Gastroesophageal sphincter (tissue), 4 donors: ENCODE results near the gene NUDT9. TPM values are rescaled to one million over a fixed set of nuclear protein-coding genes. Genes with fewer than 3 reads are reported as not detected.

Source experiments
- ATAC-seq: fragments of 150-250 bp; one replicate; pipeline ENCODE4 v1.9.1; 2016; ENCODE audit warnings: mild to moderate bottlenecking, moderate library complexity
- H3K27ac ChIP-seq, 4 donors: fragments of 200-600 bp; sonication (generic) in 3 of 4; 1 replicate in 3 of 4; 2 replicates in 1 of 4; pipeline ENCODE4 v1.5.1; 2016 to 2019
- H3K27me3 ChIP-seq: fragments of 200-600 bp; sonication (generic); one replicate; pipeline ENCODE4 v1.5.1; 2019
- H3K36me3 ChIP-seq, 2 donors: fragments of 200-600 bp; sonication (generic); one replicate each; pipeline ENCODE4 v1.5.1; 2019; ENCODE audit warnings: control low read depth in 1 of 2
- H3K4me1 ChIP-seq, 3 donors: fragments of 200-600 bp; sonication (generic); 1 replicate in 2 of 3; 2 replicates in 1 of 3; pipeline ENCODE4 v1.5.1; 2016 to 2019; ENCODE audit warnings: control low read depth in 2 of 3
- H3K4me3 ChIP-seq, 2 donors: fragments of 200-600 bp; sonication (generic); one replicate each; pipeline ENCODE4 v1.5.1; 2019; ENCODE audit warnings: mild to moderate bottlenecking in 1 of 2, moderate library complexity in 1 of 2
- H3K9me3 ChIP-seq, 3 donors: fragments of 200-600 bp; sonication (generic); one replicate each; pipeline ENCODE4 v1.5.1; 2017 to 2019; ENCODE audit warnings: control low read depth in 2 of 3
- EP300 ChIP-seq: sonication (generic); formaldehyde crosslinking; IDR thresholded peaks from one replicate; pipeline ENCODE4 v1.6.1; 2017; ENCODE audit warnings: antibody characterized with exemption, mild to moderate bottlenecking
- POLR2A ChIP-seq, 2 donors: fragments of 450-650 bp; IDR thresholded peaks; one replicate each; pipeline ENCODE4 v1.6.1; 2017; ENCODE audit warnings: antibody characterized with exemption in 2 of 2, mild to moderate bottlenecking in 2 of 2, moderate library complexity in 1 of 2
- POLR2AphosphoS5 ChIP-seq: sonication (generic); formaldehyde crosslinking; IDR thresholded peaks from one replicate; pipeline ENCODE4 v1.6.1; 2017; ENCODE audit warnings: antibody characterized with exemption
- WGBS, 2 donors: methylation state at CpG; one replicate each; pipeline ENCODE4 v1.1.5; 2018; ENCODE audit warnings: low coverage in 1 of 2; 5-methylcytosine and 5-hydroxymethylcytosine counted together
- total RNA-seq, 4 donors: library from RNA; depleted of rRNA; stranded (reverse); fragments of >200 nt; gene quantifications; one replicate each; pipeline ENCODE4 v1.1.0, GENCODE V29; 2016
- TF ChIP-seq, protein P1 (sequence below), 4 experiments: fragments of 200-600 bp in 2 of 4; fragments of 450-650 bp in 2 of 4; sonication (generic) in 1 of 4; IDR thresholded peaks; one replicate each; pipeline ENCODE4 v1.5.1; 2017 to 2019; ENCODE audit warnings: antibody characterized with exemption in 4 of 4, mild to moderate bottlenecking in 2 of 4, moderate library complexity in 2 of 4

Gene NUDT9
- total RNA-seq, 4 donors from 2014 or later, result 19.3 to 26.7 (median 22.8) TPM

DNA sequence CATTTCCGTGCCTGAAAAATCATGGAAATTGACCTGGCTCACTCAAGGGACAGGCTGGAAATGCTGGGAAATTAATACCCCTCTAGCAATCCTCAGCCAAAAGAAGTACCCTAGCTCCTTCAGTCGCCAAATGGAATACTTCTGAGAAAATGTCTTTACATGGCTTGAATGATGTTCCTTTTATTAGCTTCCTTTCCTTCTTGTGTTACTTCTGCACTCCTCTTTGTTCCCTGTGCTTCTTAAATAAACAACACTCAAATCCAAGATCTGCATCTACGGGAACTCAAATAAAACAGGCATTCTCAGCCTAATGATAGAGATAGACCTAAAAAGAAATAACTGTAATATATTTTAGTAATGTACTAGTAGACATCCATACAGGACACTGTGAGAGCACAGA lies 70.7 kb downstream of the NUDT9 start:
- WGBS, 2 donors, result 24 to 40% methylated on average over 3 of the region's 3 CpGs
- Histone ChIP-seq H3K9me3 (peaks cover 0 to 11% (median 0%) of the 10 kb centered on the region in 3 donors), H3K36me3 (peaks cover 14 to 100% of the 10 kb centered on the region in 2 donors), H3K27ac (peak overlapping the region; percentile 62 to 77 (median 70)), H3K4me1 (peaks cover 11 to 79% (median 16%) of the 10 kb centered on the region in 3 donors), H3K4me3 (no peak overlapping the region), H3K27me3 (no peaks in the 10 kb centered on the region)
- ATAC-seq, result no peak
- TF ChIP-seq POLR2A (IDR thresholded peaks at IDR 0.05), result no peak

DNA sequence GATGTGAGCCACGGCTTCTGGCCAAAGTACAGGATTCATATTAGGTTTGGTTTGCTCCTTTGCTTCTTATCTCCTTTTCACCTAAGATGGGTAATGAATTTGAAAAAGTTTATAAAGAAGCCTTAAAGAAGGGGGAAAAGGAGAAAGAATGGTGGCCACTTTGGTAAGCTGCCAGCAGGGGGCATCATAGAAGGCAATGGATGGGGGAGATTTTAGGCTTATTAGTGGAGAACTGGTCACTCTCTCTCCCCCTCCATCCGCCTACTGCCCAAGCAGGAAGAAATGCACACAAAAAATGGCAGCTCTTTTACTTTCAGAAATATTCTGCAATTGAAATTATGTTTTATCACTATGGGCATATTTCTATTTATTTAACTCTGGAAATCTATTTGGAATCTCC lies 74.8 kb downstream of the NUDT9 start:
- H3K36me3 ChIP-seq, result peaks cover 8 to 74% of the 10 kb centered on the region in 2 donors
- H3K4me1 ChIP-seq, result peaks cover 10 to 83% (median 11%) of the 10 kb centered on the region in 3 donors
- WGBS, 2 donors, result 85 to 100% methylated on average over 2 of the region's 2 CpGs

DNA sequence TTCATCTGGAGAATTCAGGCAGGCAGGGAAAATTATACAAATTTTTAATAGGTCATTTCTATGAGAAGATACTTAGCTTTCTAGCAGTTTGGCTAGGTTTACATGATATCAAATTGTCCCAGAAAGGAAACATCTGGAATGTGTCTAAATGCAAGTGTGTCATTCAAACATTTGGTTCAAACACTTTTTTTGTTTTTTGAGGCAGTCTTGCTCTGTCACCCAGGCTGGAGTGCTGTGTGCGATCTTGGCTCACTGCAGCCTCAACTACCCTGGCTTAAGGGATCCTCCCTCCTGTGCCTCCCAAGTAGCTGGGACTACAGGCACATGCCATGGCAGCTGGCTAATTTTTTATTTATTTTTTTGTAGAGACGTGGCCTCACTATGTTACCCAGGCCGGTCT lies 75.2 kb downstream of the NUDT9 start:
- Histone ChIP-seq H3K36me3 (peaks cover 8 to 70% of the 10 kb centered on the region in 2 donors), H3K27me3 (no peaks in the 10 kb centered on the region), H3K9me3 (no peaks in the 10 kb centered on the region), H3K4me3 (no peak overlapping the region), H3K27ac (peak overlapping the region; percentile 43 to 86 (median 72)), H3K4me1 (peaks cover 9 to 83% (median 14%) of the 10 kb centered on the region in 3 donors)
- TF ChIP-seq POLR2AphosphoS5 (no peak), EP300 (no peak), POLR2A (IDR thresholded peaks at IDR 0.05) (no peak)
- TF ChIP-seq, protein P1, sequence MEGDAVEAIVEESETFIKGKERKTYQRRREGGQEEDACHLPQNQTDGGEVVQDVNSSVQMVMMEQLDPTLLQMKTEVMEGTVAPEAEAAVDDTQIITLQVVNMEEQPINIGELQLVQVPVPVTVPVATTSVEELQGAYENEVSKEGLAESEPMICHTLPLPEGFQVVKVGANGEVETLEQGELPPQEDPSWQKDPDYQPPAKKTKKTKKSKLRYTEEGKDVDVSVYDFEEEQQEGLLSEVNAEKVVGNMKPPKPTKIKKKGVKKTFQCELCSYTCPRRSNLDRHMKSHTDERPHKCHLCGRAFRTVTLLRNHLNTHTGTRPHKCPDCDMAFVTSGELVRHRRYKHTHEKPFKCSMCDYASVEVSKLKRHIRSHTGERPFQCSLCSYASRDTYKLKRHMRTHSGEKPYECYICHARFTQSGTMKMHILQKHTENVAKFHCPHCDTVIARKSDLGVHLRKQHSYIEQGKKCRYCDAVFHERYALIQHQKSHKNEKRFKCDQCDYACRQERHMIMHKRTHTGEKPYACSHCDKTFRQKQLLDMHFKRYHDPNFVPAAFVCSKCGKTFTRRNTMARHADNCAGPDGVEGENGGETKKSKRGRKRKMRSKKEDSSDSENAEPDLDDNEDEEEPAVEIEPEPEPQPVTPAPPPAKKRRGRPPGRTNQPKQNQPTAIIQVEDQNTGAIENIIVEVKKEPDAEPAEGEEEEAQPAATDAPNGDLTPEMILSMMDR (IDR thresholded peaks at IDR 0.05), result no peak
- WGBS, 2 donors, result 67 to 72% methylated on average over 3 of the region's 3 CpGs
- ATAC-seq, result no peak

More for the DNA sequence above, 74.8 kb downstream of the NUDT9 start:
- Histone ChIP-seq H3K4me3 (no peak overlapping the region), H3K9me3 (no peaks in the 10 kb centered on the region), H3K27ac (peak overlapping the region in 3 of 4 donors; percentile 71 to 86 (median 74)), H3K27me3 (no peaks in the 10 kb centered on the region)
- TF ChIP-seq POLR2A (IDR thresholded peaks at IDR 0.05) (no peak), POLR2AphosphoS5 (no peak), EP300 (no peak)
- TF ChIP-seq, protein P1 (IDR thresholded peaks at IDR 0.05), result peak in 3 of 4 experiments; percentile 8 to 38 (median 32)
- no peak for ATAC-seq

DNA sequence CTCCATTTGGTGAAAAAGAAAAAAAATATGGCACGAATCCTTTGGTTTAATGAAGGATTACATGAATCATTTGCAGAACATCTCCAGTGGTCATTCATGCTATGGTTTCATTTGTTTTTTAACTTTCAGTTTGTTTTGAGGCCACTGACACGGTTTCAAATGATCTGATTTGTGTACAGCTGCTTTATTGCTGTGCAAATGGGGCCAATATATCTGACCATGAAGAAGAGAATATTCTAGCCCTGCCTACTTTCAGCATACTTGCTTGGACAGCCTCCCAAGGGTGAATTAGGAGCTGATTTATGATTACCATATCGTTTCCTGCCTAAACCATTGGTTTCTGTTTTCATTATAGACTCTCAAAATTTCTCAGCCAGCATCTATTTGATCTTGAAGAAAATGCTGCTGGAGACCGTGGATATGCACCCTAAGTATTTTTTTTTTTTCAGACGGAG lies 76.1 kb downstream of the NUDT9 start:
- ATAC-seq, result no peak
- WGBS, 2 donors, result 7 to 42% methylated on average over 5 of the region's 5 CpGs
- Histone ChIP-seq H3K4me3 (no peak overlapping the region), H3K27ac (peak overlapping the region; percentile 43 to 86 (median 72)), H3K4me1 (peaks cover 5 to 83% (median 16%) of the 10 kb centered on the region in 3 donors), H3K9me3 (no peaks in the 10 kb centered on the region), H3K36me3 (peaks cover 8 to 61% of the 10 kb centered on the region in 2 donors), H3K27me3 (no peaks in the 10 kb centered on the region)
- TF ChIP-seq POLR2AphosphoS5 (no peak), EP300 (no peak), POLR2A (IDR thresholded peaks at IDR 0.05) (no peak)
- TF ChIP-seq, protein P1 (IDR thresholded peaks at IDR 0.05), result no peak

DNA sequence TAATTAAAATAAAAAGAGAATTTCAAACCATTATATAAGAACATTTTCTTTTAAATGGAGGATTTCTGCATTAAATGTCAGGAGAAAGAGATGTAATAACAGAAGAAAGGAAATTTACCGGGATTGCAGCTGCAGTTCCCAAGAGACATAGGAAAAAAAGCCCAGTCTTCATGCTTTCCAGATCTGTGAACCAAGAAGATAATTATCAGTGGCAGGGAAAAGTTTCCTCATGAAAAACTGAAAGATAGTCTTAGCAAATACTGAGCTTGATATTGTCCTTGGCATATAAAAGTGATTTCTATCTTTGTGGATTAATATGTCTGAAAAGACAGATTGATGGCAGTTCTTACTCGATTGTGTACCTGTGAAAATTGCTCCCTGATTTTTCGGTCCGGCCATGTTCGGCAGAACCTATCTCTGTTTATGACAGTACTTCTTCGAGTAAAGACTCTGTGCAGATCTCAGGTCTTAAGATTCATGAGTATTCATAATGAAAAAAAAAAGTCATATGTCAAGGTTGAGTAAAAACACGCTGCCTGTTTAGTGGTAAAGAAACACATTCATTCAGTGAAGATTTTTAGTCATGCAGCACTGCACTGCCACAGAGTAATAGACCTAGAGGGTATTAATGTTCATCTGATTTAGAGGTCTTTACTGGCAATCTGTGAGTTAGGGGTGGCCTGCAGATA lies 77.2 kb downstream of the NUDT9 start:
- H3K27me3 ChIP-seq, result no peaks in the 10 kb centered on the region
- no peak for TF ChIP-seq EP300
- TF ChIP-seq, protein P1 (IDR thresholded peaks at IDR 0.05), result no peak
- TF ChIP-seq POLR2AphosphoS5, result peak; percentile 27
- TF ChIP-seq POLR2A (IDR thresholded peaks at IDR 0.05), result no peak
- peaks cover under 1 to 54% of the 10 kb centered on the region in 2 donors for H3K36me3 ChIP-seq
- peak; percentile 13 for ATAC-seq
- WGBS, 2 donors, result 27 to 31% methylated on average over 7 of the region's 7 CpGs
- H3K27ac ChIP-seq, result peak overlapping the region; percentile 37 to 86 (median 69)
- no peaks in the 10 kb centered on the region for H3K9me3 ChIP-seq
- no peak overlapping the region for H3K4me3 ChIP-seq
- peaks cover 5 to 81% (median 12%) of the 10 kb centered on the region in 3 donors for H3K4me1 ChIP-seq
